Midbrain (tissue), 1 donor: ENCODE measurements around the gene SLC25A18.

ENCODE experiments used
- DNase-seq: peaks from one replicate; lab custom pipeline; 2025; lab: John Stamatoyannopoulos, UW

Gene SLC25A18

DNA sequence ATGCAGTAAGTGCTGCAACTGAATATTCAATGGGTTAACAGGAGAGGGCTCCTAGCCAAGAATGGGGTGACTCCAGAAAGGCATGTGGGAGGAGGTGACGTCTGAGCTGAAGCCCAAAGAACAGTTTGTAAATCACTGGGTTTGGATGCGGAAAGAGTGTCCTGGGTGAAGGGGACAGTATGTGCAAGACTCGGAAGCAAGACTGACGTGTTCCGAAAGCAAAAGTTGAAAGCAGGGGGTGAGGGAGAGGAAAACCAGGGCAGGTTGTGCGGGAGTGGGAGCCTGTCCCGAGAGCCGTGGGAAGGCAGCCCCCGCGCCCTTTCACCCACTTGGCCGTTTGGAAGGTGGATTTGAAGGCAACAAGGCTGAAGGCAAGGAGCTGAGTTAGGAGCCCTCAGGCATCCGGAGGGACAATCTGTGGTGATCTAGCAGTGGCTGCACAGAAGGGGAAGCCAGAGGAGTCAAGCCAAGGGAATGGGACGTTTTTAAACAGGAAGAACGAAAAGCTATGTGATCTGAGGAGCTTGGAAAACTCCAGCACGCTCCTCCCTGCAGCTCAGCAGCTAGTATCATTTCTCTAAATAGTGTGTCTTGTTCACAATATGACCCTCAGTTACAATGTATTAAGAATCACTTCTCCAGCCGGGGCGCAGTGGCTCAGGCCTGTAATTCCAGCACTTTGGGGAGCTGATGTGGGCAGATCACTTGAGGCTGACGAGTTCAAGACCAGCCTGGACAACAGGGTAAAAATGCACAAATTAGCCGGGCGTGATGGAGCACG lies 7.7 kb downstream of the SLC25A18 start:
- DNase-seq = peak; percentile 82

GRCh38 chr22:17575151-17575550 lies 11.9 kb downstream of the SLC25A18 start:
- DNase-seq = no peak

DNA sequence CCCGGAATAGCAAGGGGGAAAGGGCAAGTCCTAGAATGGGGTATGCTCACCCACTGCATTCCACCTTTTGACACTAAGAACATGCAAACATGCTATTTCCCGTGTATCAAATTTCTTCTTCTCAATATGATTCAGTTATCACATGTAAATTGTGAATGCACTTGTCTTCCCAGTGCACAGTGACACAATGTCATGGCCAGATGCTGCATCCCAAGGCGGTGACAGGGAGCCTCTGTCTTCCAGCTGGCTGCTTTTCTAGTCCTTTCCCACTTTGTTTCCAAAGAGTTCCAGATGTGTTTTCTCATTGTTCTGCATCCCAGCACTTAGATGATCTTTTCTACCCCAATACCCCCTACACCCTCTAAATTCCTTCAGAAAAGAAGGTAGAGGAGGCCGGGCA lies 12.4 kb downstream of the SLC25A18 start:
- peak; percentile 31 for DNase-seq

- DNase-seq = no peak
These were observed 13.2 kb downstream of the SLC25A18 start for GRCh38 chr22:17576470-17576869.

DNA sequence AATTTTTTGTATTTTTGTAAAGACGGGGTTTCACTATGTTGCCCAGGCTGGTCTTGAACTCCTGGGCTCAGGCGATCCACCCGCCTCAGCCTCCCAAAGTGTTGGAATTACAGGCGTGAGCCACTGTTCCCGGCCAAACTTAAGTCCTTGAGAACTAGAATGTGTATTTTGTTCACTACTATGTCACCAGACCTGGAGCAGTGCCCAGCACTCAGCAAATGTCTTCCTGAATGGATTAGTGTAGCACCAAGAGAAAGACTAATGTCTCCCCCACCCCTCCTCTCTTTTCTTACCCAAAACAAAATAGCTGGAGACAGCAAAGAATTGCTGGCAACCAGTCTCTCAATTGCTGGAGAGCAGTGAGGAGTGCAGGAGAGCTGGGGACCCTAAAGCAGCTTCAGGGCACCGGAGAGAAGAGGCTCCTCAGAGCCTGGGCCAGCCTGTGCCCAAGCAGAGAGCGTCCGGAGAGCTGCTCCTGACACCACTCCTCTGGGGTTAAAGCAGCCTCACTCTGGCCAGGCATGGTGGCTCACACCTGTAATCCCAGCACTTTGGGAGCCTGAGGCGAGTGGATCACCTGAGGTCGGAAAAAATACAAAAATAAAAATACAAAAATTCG lies 14.9 kb downstream of the SLC25A18 start:
- DNase-seq = peak; percentile 85

GRCh38 chr22:17579535-17579981 lies 16.3 kb downstream of the SLC25A18 start:
- DNase-seq = no peak

DNA sequence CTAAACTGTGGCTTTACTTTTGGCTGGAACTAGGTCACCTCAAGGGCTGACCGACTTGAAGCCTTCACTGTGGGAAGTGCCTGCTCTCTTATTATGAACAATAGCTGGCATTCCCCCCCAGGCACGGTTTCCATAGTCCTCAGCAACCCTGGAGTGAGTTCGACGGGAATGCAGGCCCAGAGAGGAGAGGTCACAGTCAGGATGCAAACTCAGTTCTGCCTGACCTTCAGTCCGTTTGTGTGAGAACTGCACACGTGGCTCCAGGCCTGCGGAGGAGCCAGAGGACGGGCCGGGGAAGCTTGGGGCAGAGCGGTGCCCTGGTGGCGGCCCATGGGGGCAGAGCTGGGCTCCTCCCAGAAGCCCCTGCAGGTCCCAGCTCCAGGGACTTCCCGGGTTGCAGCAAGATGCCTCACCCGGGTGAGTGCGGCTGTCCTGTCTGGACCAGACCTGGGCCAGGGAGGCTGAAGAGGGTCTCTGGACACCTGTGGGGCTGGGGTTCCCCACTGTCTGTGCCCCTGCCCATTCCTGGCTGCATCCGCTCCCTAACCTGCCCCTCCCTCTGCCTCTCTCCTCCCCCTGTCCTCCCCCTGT lies 17.2 kb downstream of the SLC25A18 start:
- DNase-seq = no peak

- no peak for DNase-seq
These were observed 17.8 kb downstream of the SLC25A18 start for GRCh38 chr22:17581056-17581455.

DNA sequence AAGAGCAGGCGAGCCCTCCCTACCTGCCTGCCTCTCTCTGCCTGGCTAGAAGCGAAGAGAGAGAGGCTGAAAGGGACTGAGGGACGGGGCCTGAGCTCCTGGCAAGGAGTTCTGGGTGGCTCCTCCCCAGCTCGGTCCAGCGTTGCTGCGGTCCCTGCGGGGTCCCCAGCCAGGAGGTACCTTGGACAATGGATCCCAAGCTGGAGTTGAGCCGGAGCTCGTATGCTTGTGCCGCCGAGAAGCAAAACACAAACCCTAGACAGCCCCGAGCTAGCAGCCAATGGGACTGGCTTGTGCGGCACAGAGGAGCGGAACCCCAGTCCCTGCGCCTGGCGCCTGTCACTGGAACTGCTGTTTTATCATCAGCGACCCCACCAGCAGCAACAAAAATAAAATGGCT lies 18.3 kb downstream of the SLC25A18 start:
- no peak for DNase-seq

GRCh38 chr22:17583151-17583550 lies 19.9 kb downstream of the SLC25A18 start:
- no peak for DNase-seq

DNA sequence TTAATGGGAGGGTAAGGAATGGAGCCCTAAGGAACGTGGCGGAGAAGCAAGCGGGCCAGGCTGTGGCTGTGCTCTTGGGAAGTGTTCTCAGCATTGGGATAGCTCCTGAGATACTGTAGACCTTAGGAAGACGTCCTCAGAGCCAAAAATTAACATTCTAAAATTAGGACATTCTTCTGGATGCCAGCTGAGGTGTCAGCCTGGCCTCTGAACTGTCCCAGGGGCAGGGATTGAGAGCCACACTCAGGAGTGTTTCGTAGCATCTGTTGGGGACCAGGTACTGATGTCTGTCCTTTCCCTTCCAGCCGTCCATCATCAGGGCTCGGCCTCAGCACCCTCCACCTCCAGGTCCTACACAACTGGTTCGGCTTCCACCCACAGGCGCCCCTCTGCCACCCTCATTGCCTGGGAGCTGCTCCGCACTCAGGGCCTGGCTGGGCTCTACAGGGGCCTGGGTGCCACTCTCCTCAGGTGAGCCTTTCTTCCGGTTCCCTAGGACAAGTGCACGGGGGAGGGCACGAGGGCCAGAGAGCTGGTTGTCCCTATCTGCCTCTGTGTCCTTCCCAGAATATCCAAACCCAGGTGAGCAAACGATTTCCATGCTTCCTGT lies 23.6 kb downstream of the SLC25A18 start:
- no peak for DNase-seq

DNA sequence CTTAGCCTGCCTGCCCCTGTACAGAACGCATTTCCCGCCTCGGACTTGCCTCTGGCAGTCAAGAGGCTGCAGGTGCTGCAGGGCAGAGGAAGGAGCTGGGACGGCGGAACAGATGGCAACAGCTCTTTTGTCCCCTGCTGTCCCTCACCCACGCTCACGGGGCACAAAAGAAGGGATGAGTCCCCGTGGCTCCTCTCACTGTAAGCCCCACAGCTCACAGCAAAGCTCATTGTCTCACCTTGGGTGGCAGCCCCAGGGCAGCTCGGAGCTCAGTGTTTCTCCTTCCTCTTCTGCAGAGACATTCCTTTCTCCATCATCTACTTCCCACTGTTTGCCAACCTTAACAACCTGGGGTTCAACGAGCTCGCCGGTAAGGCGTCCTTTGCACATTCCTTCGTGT lies 24.3 kb downstream of the SLC25A18 start:
- no peak for DNase-seq

- DNase-seq = no peak
These were observed 25.3 kb downstream of the SLC25A18 start for GRCh38 chr22:17588606-17589005.

- no peak for DNase-seq
These were observed 26.6 kb downstream of the SLC25A18 start for GRCh38 chr22:17589810-17590375.

DNA sequence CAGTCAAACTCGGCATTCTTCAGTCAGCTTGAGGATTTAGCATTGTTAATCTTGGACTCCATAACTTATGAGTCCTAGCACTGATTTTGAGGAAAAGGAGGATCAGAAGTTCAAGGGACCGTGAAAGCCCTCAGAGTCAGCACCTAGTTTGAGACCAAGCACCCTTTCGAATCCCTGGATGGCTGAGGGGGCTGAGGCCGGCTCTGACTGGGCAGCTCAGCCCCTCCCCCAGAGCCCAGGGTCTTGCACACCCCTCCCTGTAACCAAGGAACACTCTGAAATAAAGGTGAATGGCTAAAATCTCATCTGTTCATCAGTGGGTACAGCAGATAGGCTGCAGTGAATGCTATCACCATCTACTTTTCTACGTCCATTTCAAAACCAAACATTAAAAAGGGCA lies 27.3 kb downstream of the SLC25A18 start:
- no peak for DNase-seq

GRCh38 chr22:17592201-17592600 lies 28.9 kb downstream of the SLC25A18 start:
- DNase-seq = no peak

DNA sequence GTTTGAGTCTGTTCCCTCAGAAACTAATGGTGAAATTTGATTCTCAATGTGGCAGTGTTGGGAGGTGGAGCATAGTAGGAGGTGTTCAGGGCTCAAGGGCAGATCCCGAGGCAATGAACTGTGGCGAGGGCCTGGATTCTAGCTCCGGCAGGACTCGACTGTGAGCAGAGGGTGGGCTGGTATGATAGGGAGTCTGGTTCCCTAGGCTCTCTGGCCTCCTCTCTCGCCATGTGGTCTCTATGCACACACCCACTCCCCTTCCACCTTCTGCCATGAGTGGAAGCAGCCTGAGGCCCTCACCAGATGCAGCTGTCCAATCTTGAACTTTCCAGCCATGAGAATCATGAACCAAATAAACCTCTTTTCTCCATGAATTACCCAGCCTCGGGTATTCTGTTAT lies 32.9 kb downstream of the SLC25A18 start:
- DNase-seq = no peak

GRCh38 chr22:17597217-17597616 lies 33.9 kb downstream of the SLC25A18 start:
- no peak for DNase-seq

GRCh38 chr22:17598318-17598717 lies 35.0 kb downstream of the SLC25A18 start:
- DNase-seq = no peak

DNA sequence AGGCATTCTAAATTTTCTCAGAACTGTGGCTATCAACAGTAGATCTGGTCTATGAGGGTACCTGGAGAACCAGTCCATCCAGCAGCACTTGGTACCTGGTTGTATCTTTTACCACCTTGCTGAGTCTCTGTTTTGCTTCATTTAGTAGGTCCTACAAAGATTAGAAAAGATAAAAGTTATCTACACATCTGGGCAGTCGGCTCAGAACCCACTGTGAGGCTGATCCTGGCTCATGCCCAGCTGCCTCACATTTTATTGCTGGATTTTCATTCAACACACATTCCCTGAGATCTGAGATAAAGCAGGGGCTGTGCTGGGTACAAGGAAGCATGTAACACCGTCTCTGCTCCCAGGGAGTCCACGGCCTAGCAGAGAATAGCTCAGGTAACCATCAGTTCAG lies 37.7 kb downstream of the SLC25A18 start:
- DNase-seq = no peak

- no peak for DNase-seq
These were observed 40.4 kb downstream of the SLC25A18 start for GRCh38 chr22:17603668-17604067.

- no peak for DNase-seq
These were observed 43.2 kb downstream of the SLC25A18 start for GRCh38 chr22:17606496-17606895.
